D721Med (cell line): ENCODE measurements around the gene CCNF.

ENCODE experiments used
- DNase-seq: peaks from one replicate; pipeline ENCODE4 v3.0.0; 2011; ENCODE audit warnings: low spot score; ENCODE audit not compliant: insufficient read length
- FAIRE-seq: peaks from 2 replicates; lab custom pipeline; 2011; peaks lifted over from hg19 to GRCh38; lab: Jason Lieb, UNC
- CTCF ChIP-seq: IDR thresholded peaks from 2 replicates; pipeline ENCODE4 v1.5.1; 2012; ENCODE audit warnings: mild to moderate bottlenecking, control low read depth; ENCODE audit not compliant: insufficient read depth; ENCODE audit errors: missing control alignments

The CCNF gene

GRCh38 chr16:2469399-2470233 lies 40.4 kb downstream of the CCNF start:
- TF ChIP-seq CTCF: no peak
- DNase-seq (no peak), FAIRE-seq (no peak)

- DNase-seq (no peak), FAIRE-seq (no peak)
- no peak for TF ChIP-seq CTCF
These were observed 41.0 kb downstream of the CCNF start for GRCh38 chr16:2470234-2470601.

DNA sequence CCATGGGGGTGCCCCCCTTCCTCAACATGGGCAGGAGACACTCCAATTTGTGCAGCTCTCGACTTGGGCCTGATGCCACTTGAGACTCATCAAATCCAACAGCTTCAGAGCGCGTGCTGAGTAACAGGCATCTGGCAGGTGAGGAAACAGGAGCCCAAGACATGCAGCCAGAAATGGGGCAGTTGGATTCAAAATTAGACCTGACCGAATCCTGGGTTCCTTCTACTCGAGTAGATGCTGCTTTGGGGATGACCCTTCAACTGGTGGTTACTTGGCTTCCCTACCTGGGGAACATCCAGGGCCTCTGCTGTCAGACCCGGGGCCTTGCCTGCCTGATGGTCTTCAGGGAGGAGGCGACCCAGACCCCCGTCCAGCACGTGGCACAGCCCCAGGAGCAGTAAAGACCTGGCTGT lies 41.4 kb downstream of the CCNF start:
- no peak for TF ChIP-seq CTCF
- DNase-seq (no peak), FAIRE-seq (no peak)

GRCh38 chr16:2471016-2471652 lies 41.9 kb downstream of the CCNF start, which contains the start of gene NTN3:
TSS of gene NTN3 (plus strand) at chr16:2471297. CDS start at chr16:2471702, 405 bp downstream.
- no peak for FAIRE-seq
- TF ChIP-seq CTCF: no peak
- peak; percentile 83 for DNase-seq

DNA sequence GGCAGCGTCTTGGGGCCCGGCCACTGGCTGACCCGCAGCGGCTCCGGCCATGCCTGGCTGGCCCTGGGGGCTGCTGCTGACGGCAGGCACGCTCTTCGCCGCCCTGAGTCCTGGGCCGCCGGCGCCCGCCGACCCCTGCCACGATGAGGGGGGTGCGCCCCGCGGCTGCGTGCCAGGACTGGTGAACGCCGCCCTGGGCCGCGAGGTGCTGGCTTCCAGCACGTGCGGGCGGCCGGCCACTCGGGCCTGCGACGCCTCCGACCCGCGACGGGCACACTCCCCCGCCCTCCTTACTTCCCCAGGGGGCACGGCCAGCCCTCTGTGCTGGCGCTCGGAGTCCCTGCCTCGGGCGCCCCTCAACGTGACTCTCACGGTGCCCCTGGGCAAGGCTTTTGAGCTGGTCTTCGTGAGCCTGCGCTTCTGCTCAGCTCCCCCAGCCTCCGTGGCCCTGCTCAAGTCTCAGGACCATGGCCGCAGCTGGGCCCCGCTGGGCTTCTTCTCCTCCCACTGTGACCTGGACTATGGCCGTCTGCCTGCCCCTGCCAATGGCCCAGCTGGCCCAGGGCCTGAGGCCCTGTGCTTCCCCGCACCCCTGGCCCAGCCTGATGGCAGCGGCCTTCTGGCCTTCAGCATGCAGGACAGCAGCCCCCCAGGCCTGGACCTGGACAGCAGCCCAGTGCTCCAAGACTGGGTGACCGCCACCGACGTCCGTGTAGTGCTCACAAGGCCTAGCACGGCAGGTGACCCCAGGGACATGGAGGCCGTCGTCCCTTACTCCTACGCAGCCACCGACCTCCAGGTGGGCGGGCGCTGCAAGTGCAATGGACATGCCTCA lies 42.6 kb downstream of the CCNF start:
- no peak for TF ChIP-seq CTCF
- DNase-seq: no peak
- no peak for FAIRE-seq

DNA sequence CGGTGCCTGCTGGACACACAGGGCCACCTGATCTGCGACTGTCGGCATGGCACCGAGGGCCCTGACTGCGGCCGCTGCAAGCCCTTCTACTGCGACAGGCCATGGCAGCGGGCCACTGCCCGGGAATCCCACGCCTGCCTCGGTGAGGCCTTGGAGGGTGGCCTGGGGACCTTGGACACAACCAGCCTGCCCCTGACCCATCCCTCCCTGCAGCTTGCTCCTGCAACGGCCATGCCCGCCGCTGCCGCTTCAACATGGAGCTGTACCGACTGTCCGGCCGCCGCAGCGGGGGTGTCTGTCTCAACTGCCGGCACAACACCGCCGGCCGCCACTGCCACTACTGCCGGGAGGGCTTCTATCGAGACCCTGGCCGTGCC lies 43.2 kb downstream of the CCNF start:
- DNase-seq (no peak), FAIRE-seq (no peak)
- TF ChIP-seq CTCF: no peak
